RKO (cell line): ENCODE data around the gene NR2F1-AS1.
"Not testable (repeated sequence)": the region's sequence is repeated elsewhere in the genome, so short reads cannot be mapped to it uniquely, and the experiment has no call there.

Experiments
- DNase-seq: peaks from one replicate; pipeline ENCODE4 v3.0.0-alpha.2; 2016; ENCODE audit warnings: low spot score

NR2F1-AS1 gene

DNA sequence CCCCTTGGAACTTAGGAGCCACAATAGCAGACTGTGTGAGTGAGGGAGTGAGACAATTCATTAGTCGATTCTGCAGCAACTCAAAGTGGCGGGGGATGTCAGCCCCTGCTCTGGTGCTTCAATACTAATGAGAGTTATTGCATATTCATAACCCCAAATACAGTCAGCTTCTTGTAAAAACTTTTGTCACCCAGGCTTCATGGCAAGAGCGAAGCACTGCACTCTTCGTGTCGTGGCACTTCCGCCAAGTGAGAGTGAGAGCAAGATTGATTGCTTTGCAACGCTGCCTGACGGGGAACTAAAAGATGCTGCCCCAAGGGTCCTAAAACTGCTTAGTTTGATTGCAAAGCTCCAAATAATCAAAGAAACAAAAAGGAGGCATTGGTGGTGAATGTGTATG lies 150.9 kb downstream of the NR2F1-AS1 start:
- no peak for DNase-seq

DNA sequence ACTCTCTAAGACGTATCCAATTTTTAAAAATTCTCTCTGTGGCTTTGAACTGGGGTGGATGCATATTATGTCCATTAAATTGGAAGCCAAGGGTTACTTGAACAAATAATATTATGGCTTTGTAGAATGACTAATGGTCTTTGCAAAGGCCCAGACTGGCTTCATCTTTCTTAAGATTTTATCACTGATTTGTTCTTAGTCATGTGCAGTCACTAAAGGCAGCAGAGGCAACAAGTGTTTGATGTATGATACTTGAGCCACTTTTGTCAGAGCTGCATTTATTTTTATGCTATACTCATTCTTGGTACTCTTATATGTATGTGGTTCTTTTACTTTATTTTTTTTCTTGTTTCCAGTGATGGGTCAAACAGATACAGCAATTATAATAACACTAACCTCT lies 152.2 kb downstream of the NR2F1-AS1 start:
- DNase-seq = peak; percentile 29

DNA sequence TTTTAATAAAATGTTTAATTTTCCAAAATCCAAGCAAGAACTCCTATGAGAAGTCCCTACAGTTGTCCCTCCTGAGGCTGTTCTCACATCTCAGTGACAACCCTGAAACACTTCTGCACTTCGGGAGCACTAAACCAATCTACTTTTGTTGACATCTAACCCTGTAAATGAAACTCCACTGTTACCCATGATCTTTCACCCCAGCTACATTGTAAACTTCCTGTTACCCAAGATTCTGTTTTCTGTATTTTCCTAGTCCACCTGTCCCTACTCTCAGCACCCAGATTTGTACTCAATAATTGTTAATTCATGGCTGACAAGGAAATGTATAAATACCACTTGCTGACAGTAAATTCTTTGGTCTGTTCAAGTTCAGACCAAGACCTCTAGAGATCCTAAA lies 153.7 kb downstream of the NR2F1-AS1 start:
- no peak for DNase-seq

DNA sequence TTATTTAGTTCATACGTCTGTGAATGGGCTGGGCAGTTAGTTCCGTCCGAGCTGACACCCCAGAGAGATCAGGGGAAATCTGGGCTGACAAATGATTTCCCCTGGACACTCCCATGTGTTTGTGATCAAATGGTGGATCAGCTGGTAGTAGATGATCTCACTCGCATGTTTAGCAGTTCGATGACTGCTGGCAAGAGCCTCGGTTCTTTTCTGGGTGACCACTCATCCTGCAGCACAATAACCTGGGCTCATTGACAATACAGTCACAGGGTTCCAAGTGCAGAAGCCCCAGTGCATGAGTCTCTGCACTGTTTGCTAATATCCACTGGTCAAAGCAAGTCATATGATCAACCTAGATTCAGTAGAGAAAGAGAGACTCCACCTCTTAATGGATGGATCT lies 155.9 kb downstream of the NR2F1-AS1 start:
- DNase-seq = peak; percentile 18

DNA sequence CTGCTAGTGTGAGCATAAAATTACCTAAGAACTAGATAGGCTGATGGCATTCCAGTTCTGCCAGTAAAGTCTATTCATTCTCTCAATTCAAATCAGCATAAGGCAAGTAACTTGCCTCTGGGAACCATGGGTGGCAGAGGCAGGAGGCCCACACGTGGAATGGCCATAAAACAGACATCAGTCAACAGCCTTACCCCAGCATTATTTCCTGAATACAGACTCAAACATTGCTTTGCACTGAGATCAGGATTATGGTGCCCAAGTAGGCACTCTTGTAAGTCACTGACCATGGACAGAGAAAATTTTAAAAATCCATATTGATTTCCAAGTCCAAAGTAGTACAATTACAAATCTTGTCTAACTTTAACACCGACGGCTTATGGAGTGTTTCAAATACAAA lies 157.7 kb downstream of the NR2F1-AS1 start:
- no peak for DNase-seq

DNA sequence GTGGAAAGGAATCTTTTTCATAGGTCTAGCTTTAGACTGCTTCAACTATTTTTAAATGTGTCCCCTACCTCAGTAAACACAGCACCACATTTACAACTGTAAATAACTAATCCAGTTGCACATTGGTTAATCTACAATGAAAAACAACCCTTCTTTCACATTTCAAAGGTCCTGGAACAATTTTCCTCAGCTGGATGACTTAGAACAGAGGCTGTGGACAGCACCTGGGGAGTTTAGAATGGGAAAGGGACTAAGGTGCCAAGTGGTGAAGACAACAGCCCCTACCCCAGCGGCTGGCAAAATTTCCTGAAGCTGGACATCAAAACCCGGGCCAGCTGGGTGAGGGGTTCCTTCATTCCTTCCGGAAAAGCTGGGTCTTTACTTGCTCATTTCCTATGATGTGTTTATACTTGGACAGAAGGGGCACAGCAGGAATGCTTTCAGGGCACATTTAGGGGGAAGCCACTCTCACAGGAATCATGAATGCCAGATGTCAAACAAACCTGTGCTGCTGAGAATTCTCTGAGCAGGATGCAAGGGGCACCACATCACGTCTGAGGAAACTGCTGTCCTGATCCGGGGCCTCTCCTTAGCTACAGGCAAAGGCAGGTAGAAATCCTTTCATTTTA lies 158.3 kb downstream of the NR2F1-AS1 start:
- DNase-seq = no peak

DNA sequence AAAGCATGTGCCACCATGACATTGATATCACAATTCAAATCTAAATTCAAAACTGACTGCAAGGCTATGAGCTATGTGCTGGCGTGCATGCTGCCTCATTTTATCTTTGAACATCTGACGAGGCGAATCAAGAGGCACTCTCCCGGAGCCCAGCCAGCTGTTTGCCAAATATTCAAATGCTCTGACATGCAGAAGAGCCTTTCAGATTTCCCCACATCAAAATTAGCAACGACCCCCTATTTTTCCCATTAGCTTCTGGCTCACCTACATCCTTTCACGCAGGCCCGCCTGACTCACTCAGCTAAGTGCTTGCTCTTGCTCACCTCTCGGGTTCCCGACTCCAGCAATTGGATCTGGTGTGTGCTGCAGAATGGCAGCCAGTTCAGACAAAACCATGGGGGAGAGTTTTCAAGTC lies 159.0 kb downstream of the NR2F1-AS1 start:
- no peak for DNase-seq

DNA sequence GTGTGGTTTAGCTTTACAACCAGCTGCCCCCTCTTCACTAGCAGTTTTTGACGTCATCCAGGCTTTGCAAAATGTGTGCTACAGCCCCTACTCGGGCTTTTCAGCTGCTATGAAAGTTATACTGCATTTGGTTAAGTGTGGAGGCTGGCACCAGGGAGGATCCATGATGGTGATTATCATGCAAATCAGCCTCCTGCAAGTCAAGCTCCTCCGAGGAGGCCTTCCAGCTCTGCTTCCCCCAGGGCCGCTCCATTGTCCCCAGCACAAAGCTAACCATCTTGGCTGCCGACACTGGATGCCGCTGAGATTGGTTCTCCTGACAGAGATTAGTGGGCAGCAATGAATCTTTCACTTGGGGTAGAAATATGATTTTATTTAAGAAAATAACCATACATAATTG lies 159.6 kb downstream of the NR2F1-AS1 start:
- DNase-seq = no peak

DNA sequence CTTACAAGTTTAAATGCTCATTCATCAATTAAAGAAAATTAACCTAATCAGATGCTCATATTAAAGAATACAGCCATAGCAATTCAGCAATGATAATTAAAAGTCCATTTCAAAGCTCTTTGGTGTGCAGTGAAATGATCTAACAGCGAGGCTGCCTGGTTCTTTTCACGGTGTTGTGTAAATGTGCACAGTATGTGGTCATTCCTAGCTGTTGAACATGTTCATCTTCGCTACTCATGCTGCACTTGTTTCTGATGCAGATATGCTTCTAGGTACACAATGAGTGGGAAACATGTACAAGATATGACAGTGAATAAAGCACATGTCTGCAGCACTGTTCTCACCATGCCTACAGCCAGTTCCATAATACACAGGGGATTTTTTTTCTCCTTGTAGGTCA lies 163.5 kb downstream of the NR2F1-AS1 start:
- DNase-seq = no peak

DNA sequence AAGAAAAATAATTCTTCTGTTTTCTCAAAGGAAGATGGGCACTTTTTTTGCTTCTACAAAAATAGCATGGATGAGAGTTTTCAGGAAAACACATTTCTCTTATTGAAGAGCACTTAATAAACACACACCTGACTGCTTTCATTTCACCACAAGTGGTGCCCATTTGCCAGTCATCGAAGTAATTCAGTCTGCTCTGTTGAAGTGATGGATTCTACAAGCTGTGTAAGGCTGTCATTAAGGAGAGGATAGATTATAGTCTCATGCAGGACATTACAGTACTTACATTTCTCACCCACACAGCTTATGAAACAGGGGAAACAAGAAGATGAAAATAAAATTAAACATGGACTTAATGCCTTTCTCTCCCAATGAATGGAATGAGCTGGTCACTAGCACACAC lies 165.2 kb downstream of the NR2F1-AS1 start:
- no peak for DNase-seq

DNA sequence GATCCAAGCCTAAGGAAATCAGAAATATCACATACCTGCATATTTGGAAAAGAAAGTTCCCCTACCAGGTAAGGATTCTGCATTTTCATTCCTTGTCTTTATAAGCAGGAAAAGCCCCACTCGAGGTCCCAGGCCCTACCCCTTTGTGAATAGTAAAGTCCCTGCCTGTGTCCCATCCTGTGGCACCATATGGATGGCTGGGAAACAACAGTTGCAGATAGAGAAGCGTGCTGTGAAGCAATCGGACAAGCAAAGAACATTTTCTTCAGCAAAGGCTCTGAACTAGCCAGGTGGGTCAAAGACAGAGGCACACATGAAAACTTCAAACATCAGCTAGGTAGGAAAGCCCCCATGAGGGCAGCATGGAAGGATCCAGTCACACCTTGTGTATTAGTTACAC lies 169.3 kb downstream of the NR2F1-AS1 start:
- DNase-seq = no peak

DNA sequence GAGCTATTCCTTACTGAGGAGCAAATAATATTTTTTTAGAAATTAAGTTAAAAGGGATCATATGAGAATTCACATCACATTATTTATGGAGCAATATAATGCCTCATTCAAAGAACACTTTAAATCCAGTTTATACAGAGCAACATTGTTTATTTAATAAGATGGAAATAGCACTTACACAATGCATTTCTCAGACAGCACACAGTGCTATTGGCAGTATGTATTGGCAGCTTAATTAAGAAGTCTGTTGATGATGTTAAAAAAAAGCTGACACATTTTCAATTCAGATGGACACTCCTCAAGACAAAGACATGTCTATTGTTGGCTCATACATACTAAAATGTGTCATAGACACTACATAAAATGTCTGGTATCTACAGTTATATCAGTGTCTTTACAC lies 171.3 kb downstream of the NR2F1-AS1 start:
- no peak for DNase-seq

DNA sequence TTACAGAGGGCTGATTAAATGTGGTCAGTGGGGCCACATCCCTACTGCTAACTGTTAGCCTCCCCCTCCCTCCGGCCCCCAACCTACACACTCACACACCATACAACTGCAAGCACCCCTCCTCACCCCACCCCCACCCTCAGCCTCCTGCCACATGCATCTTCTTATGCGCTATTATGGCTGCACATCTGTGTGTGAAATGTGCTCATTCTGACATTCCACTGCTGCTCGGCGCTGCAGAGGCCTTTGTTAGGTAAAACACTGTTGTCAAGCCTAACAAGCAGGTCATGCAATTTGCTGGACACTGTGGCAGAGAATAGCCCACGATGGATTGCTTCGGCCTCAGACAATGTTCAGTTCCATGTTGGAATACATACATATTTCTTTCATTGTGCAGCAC lies 173.6 kb downstream of the NR2F1-AS1 start:
- no peak for DNase-seq

DNA sequence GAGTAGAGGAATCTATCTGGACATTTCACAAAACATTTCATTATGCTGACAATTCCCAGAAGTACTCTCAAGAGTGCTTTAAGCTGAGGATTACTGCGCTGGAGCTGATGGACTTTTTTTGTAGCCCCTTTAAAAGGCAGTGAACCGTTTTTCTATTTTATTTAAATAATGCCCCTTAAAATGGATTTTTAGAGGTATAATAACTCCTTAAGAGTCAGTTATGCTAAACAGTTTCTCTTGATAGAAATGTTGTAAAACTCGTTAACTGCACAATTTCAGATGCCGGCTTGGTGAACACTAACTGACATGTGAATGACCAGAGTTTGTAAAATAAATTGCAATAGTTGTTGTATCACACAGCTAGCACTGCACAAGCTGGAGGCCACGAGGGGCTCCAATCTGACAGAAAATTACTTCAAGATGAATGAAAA lies 174.0 kb downstream of the NR2F1-AS1 start:
- no peak for DNase-seq

DNA sequence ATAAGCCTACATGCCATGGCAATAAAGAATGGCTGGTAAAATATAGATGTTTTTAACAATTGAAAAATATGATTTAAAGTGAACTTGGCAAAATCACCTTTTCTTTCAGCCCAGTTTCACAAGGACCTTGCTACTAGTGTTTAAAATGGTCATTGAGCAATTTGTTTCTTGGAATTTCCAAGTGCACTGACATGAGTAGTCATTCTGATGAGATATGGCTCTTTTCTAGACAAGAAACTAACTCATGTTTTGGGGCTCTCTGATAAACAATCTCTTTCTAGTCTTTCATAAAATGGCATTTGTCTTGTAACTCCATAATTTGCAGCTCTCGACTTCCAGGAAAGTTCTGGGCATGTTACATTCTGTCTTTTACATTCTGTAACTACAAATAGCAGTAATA lies 176.8 kb downstream of the NR2F1-AS1 start:
- no peak for DNase-seq

DNA sequence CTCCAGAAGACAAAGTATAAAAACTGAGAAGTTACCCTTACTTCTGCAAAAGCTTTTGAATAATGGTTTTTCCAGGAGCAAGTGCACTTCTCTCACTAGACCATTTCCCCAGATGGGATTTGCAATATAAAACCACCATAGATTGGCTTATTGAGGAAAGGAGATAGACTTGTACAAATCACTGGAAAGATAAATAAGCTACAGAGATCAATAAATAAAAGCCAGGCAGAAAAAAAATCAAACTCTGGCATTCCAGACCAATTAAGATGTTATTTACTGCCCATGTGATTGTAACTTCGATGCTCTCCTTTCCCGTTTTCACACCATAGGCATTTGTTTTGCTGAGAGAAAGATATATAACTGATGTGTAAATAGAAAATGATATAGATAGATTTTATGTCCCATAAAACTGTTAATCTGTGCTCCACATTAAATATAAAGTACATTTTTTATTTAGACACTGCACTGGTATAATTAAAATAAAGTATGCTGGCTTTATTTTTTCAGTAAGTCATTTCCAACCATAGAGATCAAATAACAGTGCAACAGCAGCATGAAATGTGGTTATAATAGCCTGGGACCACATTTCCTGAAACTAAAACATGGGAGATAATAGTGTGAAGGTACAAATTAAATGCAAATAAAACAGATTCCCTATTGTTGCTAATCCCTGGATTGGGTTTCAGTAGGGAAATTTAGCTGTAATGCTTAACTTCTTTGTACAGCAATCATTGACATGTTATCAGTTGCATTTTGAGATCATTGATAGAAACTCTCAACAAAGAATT lies 177.7 kb downstream of the NR2F1-AS1 start:
- DNase-seq = no peak

DNA sequence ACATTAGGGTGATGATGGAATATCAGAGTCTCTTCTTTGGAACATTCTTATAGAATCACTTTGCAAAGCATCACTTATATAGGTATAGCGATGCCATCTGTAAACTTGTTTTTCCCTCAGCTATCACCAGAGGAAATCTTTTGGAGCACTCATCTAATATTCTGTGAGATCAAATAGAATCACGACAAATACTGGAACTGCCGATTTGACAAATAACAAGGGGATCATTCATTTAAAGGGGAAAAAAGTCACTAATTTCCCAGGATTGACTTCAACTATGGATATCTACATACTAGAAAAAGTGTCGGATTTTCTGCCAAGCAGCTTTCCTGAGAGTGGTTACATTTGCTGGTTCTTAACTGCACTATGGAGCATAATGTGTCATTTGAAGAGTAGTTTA lies 178.6 kb downstream of the NR2F1-AS1 start:
- DNase-seq = no peak

DNA sequence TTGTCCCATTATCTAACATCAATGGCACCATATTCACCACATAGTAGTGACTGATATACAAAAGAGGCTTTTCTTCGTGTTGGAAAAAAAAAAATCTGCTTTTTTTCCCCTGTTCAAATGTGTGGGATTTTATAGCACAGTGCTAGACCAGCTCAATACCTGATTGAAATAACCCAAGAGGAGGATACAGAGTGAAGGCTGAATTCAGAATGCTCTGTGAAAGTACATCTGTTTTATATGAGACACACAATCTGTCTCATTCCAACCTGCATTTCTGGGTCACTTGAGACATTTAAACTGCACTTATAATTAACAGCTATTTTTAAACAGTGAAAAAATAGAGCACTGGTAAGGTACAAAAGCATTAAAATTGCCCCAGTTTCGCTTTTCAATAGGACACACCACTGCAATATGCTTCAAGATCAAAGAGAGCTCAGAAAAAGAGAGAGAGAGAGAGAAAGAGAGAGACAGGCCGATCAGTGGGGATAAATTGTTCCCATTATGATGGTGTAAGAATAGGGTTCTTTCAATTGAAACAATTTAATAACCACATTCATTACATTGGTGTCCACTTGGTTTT lies 179.3 kb downstream of the NR2F1-AS1 start:
- no peak for DNase-seq

DNA sequence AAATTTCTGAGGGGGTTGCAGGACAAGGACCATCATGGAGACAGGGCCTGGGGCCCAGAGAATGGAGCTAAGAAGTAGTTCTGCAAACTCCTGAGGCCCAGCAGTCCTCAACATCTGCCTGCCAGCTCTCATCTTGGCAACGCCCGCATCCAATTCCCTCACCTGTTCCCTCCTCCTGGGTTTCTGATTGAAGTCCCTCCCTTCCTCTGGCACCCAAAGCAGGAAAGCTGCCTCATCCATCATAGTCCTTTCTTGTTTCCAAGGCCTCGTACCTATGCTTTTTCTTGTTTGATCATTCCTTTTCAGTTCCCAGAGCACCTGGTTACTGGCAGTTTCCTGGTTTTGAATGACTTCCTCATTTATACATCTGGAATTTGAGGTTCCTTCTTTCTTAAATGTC lies 181.3 kb downstream of the NR2F1-AS1 start:
- no peak for DNase-seq

DNA sequence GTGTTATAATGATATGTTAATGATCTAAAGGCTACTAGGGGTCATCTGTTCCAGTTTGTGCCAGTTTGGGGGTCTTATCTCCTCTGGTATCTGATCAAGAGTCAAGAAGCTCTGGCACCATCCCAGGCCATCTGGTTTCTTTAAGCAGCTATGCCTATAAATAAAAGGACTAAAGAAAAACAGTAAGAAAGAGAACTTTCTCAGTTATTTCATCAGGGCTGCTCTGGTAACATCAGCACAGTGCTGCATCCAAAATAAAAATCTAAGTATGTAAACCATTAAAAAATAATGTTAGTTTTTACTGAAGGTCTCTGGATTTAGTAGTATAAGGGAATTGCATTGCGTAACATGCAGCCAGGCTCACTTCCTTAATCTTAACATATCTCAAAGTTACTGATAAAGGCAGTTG lies 185.0 kb downstream of the NR2F1-AS1 start:
- DNase-seq = no peak

DNA sequence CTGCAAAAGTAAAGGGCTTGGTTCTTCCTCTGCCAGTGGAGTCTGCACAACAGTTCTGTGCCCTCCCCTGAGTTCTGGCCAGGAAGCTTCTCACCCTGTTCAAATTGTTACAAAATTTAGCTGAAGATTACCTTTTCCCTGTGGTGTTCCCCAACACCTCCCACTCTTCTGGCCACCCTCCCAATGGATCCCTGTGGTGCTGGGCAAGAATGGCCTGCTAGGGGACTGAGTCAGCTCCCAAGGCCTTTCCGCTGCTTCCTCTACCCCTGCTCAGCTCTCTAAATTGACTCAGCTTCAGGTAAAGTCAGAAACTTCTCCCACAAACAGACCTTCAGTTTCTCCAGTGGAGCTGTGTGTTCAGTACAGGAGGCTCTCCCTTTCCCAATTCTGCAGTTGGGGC lies 186.0 kb downstream of the NR2F1-AS1 start:
- no peak for DNase-seq

DNA sequence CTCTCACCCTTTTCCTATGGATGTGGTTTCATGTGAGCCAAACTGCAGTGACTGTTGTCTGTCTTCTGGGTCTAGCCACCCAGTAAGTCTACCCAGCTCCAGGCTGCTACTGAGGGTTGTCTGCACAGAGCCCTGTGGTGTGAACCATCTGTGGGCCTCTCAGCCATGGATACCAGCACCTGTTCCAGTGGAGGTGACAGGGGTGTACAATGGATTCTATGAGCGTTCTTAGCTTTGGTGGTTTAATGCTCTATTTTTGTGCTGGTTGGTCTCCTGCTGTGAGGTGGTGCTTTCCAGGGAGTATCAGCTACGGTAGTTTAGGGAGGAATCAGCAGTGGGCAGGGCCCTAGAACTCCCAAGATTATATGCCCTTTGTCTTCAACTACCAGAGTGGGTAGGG lies 186.7 kb downstream of the NR2F1-AS1 start:
- no peak for DNase-seq

DNA sequence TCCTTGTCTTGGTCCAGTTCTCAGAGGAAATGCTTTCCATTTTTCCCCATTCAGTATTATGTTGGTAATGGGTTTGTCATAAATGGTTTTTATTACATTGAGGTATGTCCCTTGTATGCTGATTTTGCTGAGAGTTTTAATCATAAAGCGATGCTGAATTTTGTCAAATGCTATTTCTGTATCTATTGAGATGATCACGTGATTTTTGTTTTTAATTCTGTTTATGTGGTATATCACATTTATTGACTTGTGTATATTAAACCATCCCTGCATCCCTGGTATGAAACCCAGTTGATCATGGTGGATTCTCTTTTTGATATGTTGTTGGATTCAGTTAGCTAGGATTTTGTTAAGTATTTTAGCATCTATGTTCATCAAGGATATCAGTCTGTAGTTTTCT lies 189.8 kb downstream of the NR2F1-AS1 start:
- DNase-seq = not testable (repeated sequence)

DNA sequence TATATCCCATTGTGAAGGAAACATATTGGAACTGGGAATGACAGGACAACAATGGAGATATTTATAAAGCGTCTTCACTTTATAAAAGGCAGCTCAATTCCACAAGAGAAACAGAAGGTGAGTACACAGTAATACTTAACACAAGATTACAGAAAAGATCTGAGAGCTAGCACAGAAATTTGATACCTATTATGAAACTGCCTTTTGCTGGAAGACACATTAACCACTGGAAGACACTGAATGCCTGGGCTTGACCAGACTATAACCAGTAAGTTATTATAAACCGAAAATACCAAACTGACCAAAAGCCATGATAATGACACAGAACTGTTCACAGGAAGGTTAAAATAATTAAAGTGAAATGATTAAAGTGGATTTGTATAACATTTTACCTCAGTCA lies 195.4 kb downstream of the NR2F1-AS1 start:
- no peak for DNase-seq
